Activated CD8-positive, alpha-beta memory T cell treated with anti-CD3 and anti-CD28 coated beads for 1 hour (primary cell): ENCODE results near the gene SLC38A4.
"Not testable (repeated sequence)": the region's sequence is repeated elsewhere in the genome, so short reads cannot be mapped to it uniquely, and the experiment has no call there.

Experiments
- DNase-seq, 2 donors: peaks; one replicate each; pipeline ENCODE4 v3.0.0-alpha.2; 2020; ENCODE audit warnings: low read depth in 1 of 2; ENCODE audit errors: extremely low read depth in 1 of 2

The SLC38A4 gene

GRCh38 chr12:46778415-46778814, 47.4 kb downstream of the SLC38A4 start:
- no peak for DNase-seq

- no peak for DNase-seq
These were observed 48.2 kb downstream of the SLC38A4 start for GRCh38 chr12:46777587-46777986.

GRCh38 chr12:46775796-46776195, 50.0 kb downstream of the SLC38A4 start:
- DNase-seq: no peak

- no peak for DNase-seq
These were observed 51.5 kb downstream of the SLC38A4 start for GRCh38 chr12:46774322-46774633.

- DNase-seq: no peak
These were observed 52.0 kb downstream of the SLC38A4 start for GRCh38 chr12:46773586-46774321.

GRCh38 chr12:46771268-46771827, 54.4 kb downstream of the SLC38A4 start:
- no peak for DNase-seq

GRCh38 chr12:46770501-46771183, 55.2 kb downstream of the SLC38A4 start:
- DNase-seq: no peak

- no peak for DNase-seq
These were observed 61.8 kb downstream of the SLC38A4 start for GRCh38 chr12:46764005-46764404.

- DNase-seq: no peak
These were observed 62.6 kb downstream of the SLC38A4 start for GRCh38 chr12:46763230-46763629.

- no peak for DNase-seq
These were observed 71.2 kb downstream of the SLC38A4 start for GRCh38 chr12:46754550-46754949.

- no peak for DNase-seq
These were observed 73.4 kb downstream of the SLC38A4 start for GRCh38 chr12:46752396-46752795.

- DNase-seq: no peak
These were observed 74.6 kb downstream of the SLC38A4 start for GRCh38 chr12:46751173-46751572.

GRCh38 chr12:46749322-46749721, 76.5 kb downstream of the SLC38A4 start:
- DNase-seq: no peak

- DNase-seq: no peak
These were observed 81.5 kb downstream of the SLC38A4 start for GRCh38 chr12:46744283-46744682.

GRCh38 chr12:46743456-46743855, 82.3 kb downstream of the SLC38A4 start:
- no peak for DNase-seq

GRCh38 chr12:46742271-46742670, 83.5 kb downstream of the SLC38A4 start:
- not testable (repeated sequence) for DNase-seq

- DNase-seq: no peak
These were observed 100.5 kb downstream of the SLC38A4 start for GRCh38 chr12:46725332-46725731.

GRCh38 chr12:46723629-46724419, 102.0 kb downstream of the SLC38A4 start:
- DNase-seq: no peak

GRCh38 chr12:46722394-46723185, 103.2 kb downstream of the SLC38A4 start:
- no peak for DNase-seq

GRCh38 chr12:46718495-46718894, 107.3 kb downstream of the SLC38A4 start:
- DNase-seq: no peak

- no peak for DNase-seq
These were observed 107.9 kb downstream of the SLC38A4 start for GRCh38 chr12:46717868-46718267.
